NCI-H1930 (cell line): ENCODE results near the gene KRTAP5-2.
A peak's percentile ranks its signal among the peaks of the same experiment; 100 is the strongest.
"Not testable (repeated sequence)": the region's sequence is repeated elsewhere in the genome, so short reads cannot be mapped to it uniquely, and the experiment has no call there.

ENCODE experiments used
- DNase-seq, 2 experiments: peaks; one replicate each; lab custom pipeline; 2025; lab: John Stamatoyannopoulos, UW

The KRTAP5-2 gene

GRCh38 chr11:1628506-1629325, 30.6 kb upstream of the KRTAP5-2 start:
- peak in 1 of 2 experiments; percentile 54 for DNase-seq

DNA sequence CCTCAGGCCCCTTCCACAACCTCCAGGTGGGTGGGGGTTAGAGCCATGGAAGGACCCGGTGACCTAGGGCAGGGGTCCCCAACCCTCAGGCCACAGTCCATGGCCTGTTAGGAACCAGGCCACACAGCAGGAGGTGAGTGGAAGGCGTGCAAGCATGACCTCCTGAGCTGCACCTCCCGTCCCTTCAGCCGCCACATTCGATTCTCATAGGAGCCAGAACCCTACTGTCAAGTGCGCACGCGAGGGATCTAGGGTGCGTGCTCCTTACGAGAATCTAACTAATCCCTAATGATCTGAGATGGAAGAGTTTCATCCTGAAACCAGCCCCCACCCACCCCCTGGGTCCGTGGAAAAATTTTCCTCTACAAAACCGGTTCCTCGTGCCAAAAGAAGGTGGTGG, 27.4 kb upstream of the KRTAP5-2 start:
- DNase-seq: no peak

- DNase-seq: no peak
Observed at GRCh38 chr11:1624621-1625020, 26.5 kb upstream of the KRTAP5-2 start.

GRCh38 chr11:1623716-1624115, 25.6 kb upstream of the KRTAP5-2 start:
- DNase-seq: no peak

DNA sequence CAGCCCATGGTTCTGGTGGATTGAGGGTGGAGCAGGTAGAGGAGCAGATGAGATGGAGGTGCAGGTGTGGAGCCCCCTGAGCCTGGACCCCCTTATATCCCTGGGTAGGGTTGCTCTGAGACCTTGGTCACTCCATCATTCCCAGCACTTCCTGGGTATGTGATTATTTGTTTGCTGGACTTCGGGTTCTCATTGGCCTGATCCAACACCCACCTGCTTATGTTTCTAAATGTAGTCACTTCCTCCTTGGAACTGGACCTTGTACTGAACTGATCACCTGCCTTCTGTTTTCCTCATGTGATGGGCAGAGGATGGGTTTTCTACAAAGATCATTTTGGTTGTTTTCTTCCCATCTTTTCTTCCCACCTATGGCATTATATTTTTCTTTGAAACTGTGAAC, 24.0 kb upstream of the KRTAP5-2 start, which contains the start of gene KRTAP5-4:
TSS of gene KRTAP5-4 (minus strand) at position 53 of the 400 bp plus-strand sequence. CDS start at position 8, 45 bp downstream.
- DNase-seq: no peak

DNA sequence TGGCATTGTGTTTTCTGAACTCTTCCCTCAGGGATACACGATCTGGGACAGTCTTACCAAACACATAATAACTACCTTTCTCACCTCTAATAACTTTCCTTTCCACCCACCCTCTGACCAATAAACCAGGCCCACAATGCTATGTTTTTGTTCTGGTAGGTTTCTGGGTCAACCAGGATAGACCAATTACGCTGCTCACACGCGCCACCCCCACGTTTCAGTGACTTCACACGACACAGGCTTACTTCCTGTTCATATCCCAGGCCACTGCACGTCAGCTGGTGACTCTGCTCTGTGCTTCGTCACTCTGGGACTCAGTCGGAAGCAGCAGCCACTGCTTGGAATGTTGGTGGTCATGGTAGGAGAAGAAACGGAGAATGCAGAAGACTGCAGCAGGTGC, 21.4 kb upstream of the KRTAP5-2 start:
- DNase-seq: no peak

DNA sequence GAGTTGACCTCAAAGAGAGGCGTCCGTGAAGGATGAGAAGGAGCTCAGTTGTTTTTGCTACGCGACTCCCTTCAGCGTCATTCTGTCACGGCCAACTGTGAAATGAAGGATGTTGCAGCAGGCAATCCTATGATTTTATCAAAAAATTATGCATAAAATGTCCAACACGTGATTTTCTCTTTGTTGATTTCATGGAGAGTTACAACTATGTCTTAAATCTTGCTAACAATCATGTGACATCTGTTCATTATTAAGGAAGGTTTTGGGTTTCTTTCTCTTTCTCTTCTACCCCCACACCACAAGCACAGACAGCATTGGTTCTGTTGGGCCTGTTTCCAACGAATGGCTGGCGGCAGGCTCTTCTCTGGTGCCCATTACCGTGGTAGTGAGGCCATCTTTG, 20.1 kb upstream of the KRTAP5-2 start:
- no peak for DNase-seq

GRCh38 chr11:1608363-1608762, 10.3 kb upstream of the KRTAP5-2 start, which contains the start of gene KRTAP5-3:
TSS of gene KRTAP5-3 (minus strand) at chr11:1608463. CDS start at chr11:1608385, 78 bp downstream.
- no peak for DNase-seq

GRCh38 chr11:1607901-1608300, 9.8 kb upstream of the KRTAP5-2 start:
- DNase-seq: not testable (repeated sequence)

- not testable (repeated sequence) for DNase-seq
Observed at GRCh38 chr11:1607156-1607845, 9.2 kb upstream of the KRTAP5-2 start.

- DNase-seq: not testable (repeated sequence)
Observed at GRCh38 chr11:1605923-1606322, 7.8 kb upstream of the KRTAP5-2 start.

DNA sequence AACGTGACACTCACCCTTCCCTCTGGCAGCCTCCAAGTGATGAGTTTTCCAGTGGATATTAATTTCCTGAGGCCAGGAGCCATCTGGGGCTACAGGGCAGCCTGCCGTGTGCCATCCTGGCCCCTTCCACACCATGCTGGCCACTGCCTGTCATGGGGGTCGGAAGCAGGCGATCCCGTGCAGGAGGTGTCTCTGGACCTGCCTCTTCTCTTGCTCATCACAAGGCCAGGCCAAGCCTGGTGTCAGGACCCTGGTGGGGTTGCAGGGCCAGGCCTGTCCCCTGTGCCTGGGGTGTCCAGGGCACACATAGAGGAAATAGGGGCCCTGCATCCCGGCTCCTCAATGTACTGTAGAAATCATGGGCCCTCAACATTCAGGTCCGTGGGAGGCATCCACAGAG, 6.6 kb upstream of the KRTAP5-2 start:
- DNase-seq: no peak

DNA sequence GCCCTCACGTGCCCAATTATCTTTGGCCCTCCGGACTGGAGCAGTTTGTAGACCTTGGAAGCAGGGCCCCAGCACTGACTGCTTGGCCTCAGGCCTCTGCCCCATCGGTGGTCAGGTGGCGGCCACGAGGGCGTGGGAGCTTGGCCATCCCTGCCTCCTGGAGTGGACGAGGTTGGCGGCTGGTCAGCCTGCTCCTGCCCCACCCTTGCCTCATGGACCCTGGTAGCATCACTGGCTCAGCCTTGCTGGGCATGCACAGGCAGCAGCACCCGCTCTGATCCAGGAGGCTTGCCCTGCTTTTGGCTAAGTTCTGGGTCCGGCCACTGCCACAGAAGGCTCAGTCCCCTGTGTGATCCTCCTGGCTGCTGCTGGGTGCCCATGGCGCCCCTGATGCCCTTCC, 6.1 kb upstream of the KRTAP5-2 start:
- no peak for DNase-seq

- DNase-seq: no peak
Observed at GRCh38 chr11:1603629-1604028, 5.5 kb upstream of the KRTAP5-2 start.

DNA sequence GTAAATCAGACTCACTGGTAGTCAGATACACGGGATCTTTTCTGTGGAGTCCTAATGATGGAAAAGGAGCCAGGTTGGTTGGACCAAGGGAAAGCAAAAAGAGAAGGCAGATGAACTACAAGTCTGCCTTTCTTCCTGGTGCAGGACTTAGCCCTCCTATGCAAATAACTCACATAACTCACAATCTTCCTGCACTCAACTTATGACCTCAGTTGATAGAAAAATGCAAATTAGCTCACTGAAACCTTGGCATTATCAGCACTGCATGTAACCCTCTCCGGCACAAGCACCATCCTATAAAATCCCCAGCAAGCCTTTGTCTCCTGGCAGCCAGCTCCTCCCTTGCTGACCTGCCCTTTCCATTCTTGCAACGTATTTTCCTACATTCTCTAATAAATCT, 3.6 kb upstream of the KRTAP5-2 start:
- not testable (repeated sequence) for DNase-seq

DNA sequence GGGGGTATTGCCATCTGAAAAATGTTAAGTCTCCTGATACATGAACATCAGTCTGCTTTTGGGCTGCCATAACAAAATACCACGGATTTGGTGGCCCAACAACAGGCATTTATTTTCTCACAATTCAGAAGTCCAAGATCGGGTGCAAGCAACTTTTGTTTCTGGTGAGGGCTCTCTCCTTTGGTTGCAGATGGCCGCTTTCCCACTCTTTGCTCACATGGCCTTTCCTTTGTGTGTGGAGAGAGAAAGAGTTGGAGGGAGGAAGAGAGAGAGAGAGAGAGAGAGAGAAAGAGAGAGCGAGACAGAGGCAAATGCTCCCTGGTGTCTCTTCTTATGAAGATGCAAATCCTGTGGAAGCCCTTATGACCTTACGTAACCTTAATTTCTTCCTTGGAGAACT, 2.5 kb upstream of the KRTAP5-2 start:
- DNase-seq: no peak

- DNase-seq: no peak
Observed at GRCh38 chr11:1598816-1599215, 722 bp upstream of the KRTAP5-2 start.

DNA sequence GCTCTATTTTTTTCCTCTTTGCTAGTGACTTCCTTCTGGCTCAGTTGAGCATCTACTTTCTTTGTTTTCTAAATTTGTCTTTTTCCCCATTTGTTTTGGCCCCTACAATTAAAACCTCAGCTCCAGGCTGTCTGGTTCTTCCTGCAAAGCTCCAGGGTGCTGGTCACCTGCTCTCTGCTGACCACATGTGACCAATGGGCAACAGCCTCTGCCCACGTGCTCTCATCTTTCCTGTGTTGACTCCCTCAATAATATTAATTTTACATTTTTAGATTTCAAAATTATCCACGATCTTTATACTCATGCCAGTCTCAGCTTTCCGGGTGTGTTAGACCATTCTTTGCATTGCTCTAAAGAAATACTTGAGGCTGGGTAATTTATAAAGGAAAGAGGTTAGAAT, 312 bp upstream of the KRTAP5-2 start:
- not testable (repeated sequence) for DNase-seq

- DNase-seq: no peak
Observed at GRCh38 chr11:1597331-1597993, 632 bp downstream of the KRTAP5-2 start.

DNA sequence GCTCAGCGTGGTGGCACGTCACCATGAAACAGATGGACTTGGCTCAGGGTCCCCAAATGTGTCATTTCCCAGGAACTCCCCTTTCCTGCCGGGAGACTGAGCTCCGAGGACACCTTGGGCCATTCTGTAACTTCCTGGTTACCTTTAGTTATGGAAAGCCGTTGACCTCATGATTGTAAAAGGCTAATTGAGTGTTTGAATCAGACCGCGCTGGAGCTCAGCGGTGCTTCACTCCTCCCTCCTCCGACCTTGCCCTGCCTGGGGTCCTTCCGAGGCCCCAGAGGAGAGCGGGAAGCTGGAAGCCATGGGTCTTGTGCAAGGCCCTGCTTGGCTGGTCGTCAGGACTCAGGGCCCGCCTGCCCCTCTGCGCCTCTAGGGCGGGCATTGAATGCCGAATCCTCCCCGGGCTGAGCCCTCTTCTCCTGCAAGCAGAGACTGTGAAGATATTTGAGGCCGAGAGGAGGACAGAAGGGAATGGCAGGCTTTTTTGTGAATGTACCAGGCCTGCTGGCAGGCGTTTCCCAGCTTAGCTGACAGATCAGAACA, 1.4 kb downstream of the KRTAP5-2 start:
- DNase-seq: not testable (repeated sequence)

DNA sequence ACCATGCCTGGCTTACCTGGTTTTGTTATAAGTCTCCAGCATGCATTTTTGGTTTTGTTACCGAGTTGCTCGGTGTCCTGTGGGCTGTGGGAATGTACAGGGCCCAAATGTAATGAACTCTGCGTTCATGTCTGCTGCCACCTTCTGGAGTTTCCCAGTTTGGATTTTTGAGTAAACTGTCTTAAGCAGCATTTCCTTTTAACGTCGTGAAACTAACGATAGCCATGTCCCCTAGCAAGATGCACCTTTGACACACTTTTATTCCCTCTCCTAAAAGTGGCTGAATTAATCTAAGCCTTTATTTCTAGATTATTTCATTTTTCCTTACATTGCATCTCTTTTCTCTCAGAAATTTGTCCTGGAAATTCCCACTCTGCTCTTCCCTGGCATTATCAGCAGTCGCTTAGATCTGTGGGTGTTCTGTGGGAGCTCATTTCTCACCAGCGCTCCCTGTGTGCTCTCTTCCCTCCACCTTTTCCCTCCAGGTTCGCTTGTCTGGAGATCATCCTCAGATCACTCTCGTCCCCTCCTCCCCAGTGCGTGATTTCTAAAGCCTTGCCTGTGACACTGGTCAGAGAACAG, 2.0 kb downstream of the KRTAP5-2 start:
- DNase-seq: not testable (repeated sequence)

GRCh38 chr11:1592628-1593027, 5.5 kb downstream of the KRTAP5-2 start:
- DNase-seq: no peak
